Common myeloid progenitor, CD34-positive (primary cell): ENCODE measurements around the gene OR9G1.

Source experiments
- CTCF ChIA-PET: fragments of 350-600 bp; sonication (Branson Sonifier 250); formaldehyde crosslinking; loops from one replicate; lab custom pipeline; 2021; ENCODE audit warnings: antibody characterized with exemption; lab: Charles Lee
- POLR2A ChIA-PET: fragments of 350-600 bp; sonication (Branson Sonifier 250); formaldehyde crosslinking; loops from one replicate; lab custom pipeline; 2021; ENCODE audit warnings: antibody characterized with exemption; lab: Charles Lee
- DNase-seq, 3 donors: peaks; one replicate each; pipeline versions ENCODE4 v3.0.0 to v3.0.0-alpha.2; 2013
- H3K27ac ChIP-seq, 2 experiments: 1 replicate in 1 of 2; 2 replicates in 1 of 2; pipeline ENCODE4 v1.7.0; 2013; ENCODE audit warnings: inconsistent platforms in 2 of 2, low read length in 2 of 2, mild to moderate bottlenecking in 2 of 2, low read depth in 1 of 2, moderate library complexity in 1 of 2; ENCODE audit not compliant: severe bottlenecking in 2 of 2, insufficient read depth in 1 of 2, poor library complexity in 1 of 2
- H3K27me3 ChIP-seq, 5 experiments: replicated peaks in 2 of 5; 1 replicate in 3 of 5; 2 replicates in 2 of 5; pipeline versions ENCODE4 v1.6.1 to v1.7.0; 2013; ENCODE audit warnings: low read length in 4 of 5, mild to moderate bottlenecking in 2 of 5, moderate library complexity in 2 of 5, inconsistent platforms in 1 of 5; ENCODE audit not compliant: insufficient read depth in 5 of 5, control insufficient read depth in 4 of 5
- H3K36me3 ChIP-seq, 4 experiments: 1 replicate in 2 of 4; 2 replicates in 2 of 4; pipeline versions ENCODE4 v1.6.1 to v1.7.0; 2013; ENCODE audit warnings: low read length in 3 of 4, control low read depth in 1 of 4, mild to moderate bottlenecking in 1 of 4; ENCODE audit not compliant: control insufficient read depth in 4 of 4, insufficient read depth in 4 of 4
- H3K4me1 ChIP-seq, 4 experiments: 1 replicate in 3 of 4; 2 replicates in 1 of 4; pipeline versions ENCODE4 v1.6.1 to v1.7.1; 2013; ENCODE audit warnings: low read length in 3 of 4, mild to moderate bottlenecking in 3 of 4, control low read depth in 1 of 4, inconsistent platforms in 1 of 4, moderate library complexity in 1 of 4; ENCODE audit not compliant: control insufficient read depth in 4 of 4, insufficient read depth in 4 of 4; ENCODE audit errors: control extremely low read depth in 1 of 4
- H3K4me3 ChIP-seq, 7 experiments: 1 replicate in 4 of 7; 2 replicates in 3 of 7; pipeline versions ENCODE4 v1.5.1 to v1.7.0; 2013; ENCODE audit warnings: mild to moderate bottlenecking in 7 of 7, low read length in 6 of 7, moderate library complexity in 6 of 7, inconsistent platforms in 2 of 7, low read depth in 2 of 7, control low read depth in 1 of 7; ENCODE audit not compliant: insufficient read depth in 4 of 7, control insufficient read depth in 1 of 7; ENCODE audit errors: extremely low read depth in 1 of 7
- H3K9me3 ChIP-seq, 5 experiments: 1 replicate in 4 of 5; 2 replicates in 1 of 5; pipeline versions ENCODE4 v1.6.1 to v1.7.1; 2013; ENCODE audit warnings: low read length in 4 of 5, mild to moderate bottlenecking in 2 of 5, inconsistent platforms in 1 of 5, low read depth in 1 of 5, moderate library complexity in 1 of 5; ENCODE audit not compliant: control insufficient read depth in 4 of 5, insufficient read depth in 2 of 5; ENCODE audit errors: control extremely low read depth in 1 of 5
- WGBS: methylation state at CpG from one replicate; pipeline ENCODE4 v1.1.5; 2013; ENCODE audit not compliant: insufficient coverage; 5-methylcytosine and 5-hydroxymethylcytosine counted together

The OR9G1 gene

GRCh38 chr11:56740107-56740506 lies 41.2 kb downstream of the OR9G1 start:
- no peaks in the 10 kb centered on the region for H3K4me1 ChIP-seq
- DNase-seq, result no peak
- CTCF ChIA-PET, result interaction anchor here (0.5 kb wide), 1 partner anchor 917 kb away, joined by 3 read pairs; no protein-coding TSS in a partner anchor
- H3K4me3 ChIP-seq, result no peak overlapping the region
- peaks cover 0 to 2% (median 0%) of the 10 kb centered on the region in 5 experiments for H3K27me3 ChIP-seq
- no peaks in the 10 kb centered on the region for H3K9me3 ChIP-seq
- no peak overlapping the region for H3K27ac ChIP-seq
- H3K36me3 ChIP-seq, result no peaks in the 10 kb centered on the region
- POLR2A ChIA-PET, result no interaction called here
- 94% methylated on average over 2 of the region's 3 CpGs for whole genome bisulfite sequencing

GRCh38 chr11:56740886-56741285 lies 42.0 kb downstream of the OR9G1 start:
- Histone ChIP-seq H3K9me3 (no peaks in the 10 kb centered on the region), H3K27ac (no peak overlapping the region), H3K4me1 (no peaks in the 10 kb centered on the region), H3K4me3 (no peak overlapping the region), H3K36me3 (no peaks in the 10 kb centered on the region), H3K27me3 (peaks cover 0 to 2% (median 0%) of the 10 kb centered on the region in 5 experiments)
- 97% methylated on average over 3 of the region's 4 CpGs for WGBS
- DNase-seq, result no peak
- POLR2A ChIA-PET, result no interaction called here
- CTCF ChIA-PET, result no interaction called here

- Histone ChIP-seq H3K36me3 (no peaks in the 10 kb centered on the region), H3K9me3 (no peaks in the 10 kb centered on the region), H3K27me3 (no peaks in the 10 kb centered on the region), H3K4me1 (no peaks in the 10 kb centered on the region), H3K4me3 (no peak within 1 kb of the TSS), H3K27ac (no peak within 1 kb of the TSS)
- POLR2A ChIA-PET, result no interaction called here
- DNase-seq, result no peak
- no CpG with 5 or more reads among the region's 1 CpG for WGBS
- CTCF ChIA-PET, result no interaction called here
Observed at GRCh38 chr11:56748597-56748996, 49.7 kb downstream of the OR9G1 start, which contains the start of gene OR9G4. TSS of gene OR9G4 (minus strand) at chr11:56748697. CDS start at chr11:56743766, 4,931 bp downstream.

- no peaks in the 10 kb centered on the region for H3K4me1 ChIP-seq
- 85% methylated on average over 2 of the region's 5 CpGs for WGBS
Observed at GRCh38 chr11:56750190-56750589, 51.3 kb downstream of the OR9G1 start.

GRCh38 chr11:56751480-56751879 lies 52.6 kb downstream of the OR9G1 start:
- CTCF ChIA-PET, result no interaction called here
- 96% methylated on average over 5 of the region's 5 CpGs for WGBS
- POLR2A ChIA-PET, result no interaction called here

More at GRCh38 chr11:56750190-56750589, 51.3 kb downstream of the OR9G1 start:
- ChIA-PET CTCF (no interaction called here), POLR2A (no interaction called here)
- Histone ChIP-seq H3K9me3 (no peaks in the 10 kb centered on the region), H3K27ac (no peak overlapping the region), H3K36me3 (no peaks in the 10 kb centered on the region), H3K27me3 (no peaks in the 10 kb centered on the region), H3K4me3 (no peak overlapping the region)
- DNase-seq, result no peak

More at GRCh38 chr11:56751480-56751879, 52.6 kb downstream of the OR9G1 start:
- H3K4me1 ChIP-seq, result no peaks in the 10 kb centered on the region
- H3K36me3 ChIP-seq, result no peaks in the 10 kb centered on the region
- no peak overlapping the region for H3K27ac ChIP-seq
- no peaks in the 10 kb centered on the region for H3K9me3 ChIP-seq
- no peaks in the 10 kb centered on the region for H3K27me3 ChIP-seq
- H3K4me3 ChIP-seq, result no peak overlapping the region
- DNase-seq, result no peak
